Measurements from ENCODE around the gene SLC17A9. TPM values are rescaled to one million over a fixed set of nuclear protein-coding genes. Genes with fewer than 3 reads are reported as not detected.

Gene SLC17A9
- total and polyA plus RNA-seq, 2 donors (not counting 1 experiment from before 2014, with no cell fraction given) = 33.0 to 141 TPM

- ChIA-PET CTCF (interaction anchor here (1.3 kb wide), 1 partner anchor 11 kb away, joined by 3 read pairs; no protein-coding TSS in a partner anchor), POLR2A (no interaction called here)
- intact Hi-C loops (cut with micrococcal nuclease) = no loop called here
- no peaks in the 10 kb centered on the region for H3K9me3 ChIP-seq (ENCODE audit: control extremely low read depth in 1 of 3, control insufficient read depth in 2 of 3, insufficient read depth in 1 of 3, low read length in 2 of 3)
- no peak for ATAC-seq (ENCODE audit: low read depth)
- WGBS (ENCODE audit: insufficient coverage) = 97% methylated on average over 12 of the region's 14 CpGs
- no peak overlapping the region for H3K9ac ChIP-seq (ENCODE audit: low read length)
- H3K4me1 Mint-ChIP-seq = peaks cover 26% of the 10 kb centered on the region
- H3K4me1 ChIP-seq (ENCODE audit: control insufficient read depth in 2 of 2, insufficient read depth in 2 of 2, low read length in 2 of 2) = peaks cover 12 to 19% of the 10 kb centered on the region in 2 donors
- H4K20me1 ChIP-seq (ENCODE audit: control insufficient read depth, insufficient read depth, low read length, poor library complexity, severe bottlenecking) = peaks cover 33% of the 10 kb centered on the region
- H3K27ac ChIP-seq (ENCODE audit: low read length in 2 of 2) = no peak overlapping the region
- DNase-seq = no peak
- H3K9me3 Mint-ChIP-seq (ENCODE audit: insufficient read depth) = no peaks in the 10 kb centered on the region
- peaks cover 3 to 71% of the 10 kb centered on the region in 2 experiments for H3K36me3 ChIP-seq (replicated peaks in 1 of 2; ENCODE audit: control extremely low read depth in 1 of 2, control insufficient read depth in 1 of 2, extremely low read depth in 1 of 2, insufficient read depth in 2 of 2, low read length in 1 of 2)
- H3K4me2 ChIP-seq (replicated peaks; ENCODE audit: low read depth, low read length, poor library complexity, severe bottlenecking) = no peak overlapping the region
- H3K27me3 Mint-ChIP-seq = no peaks in the 10 kb centered on the region
- H3K4me3 ChIP-seq (ENCODE audit: control extremely low read depth in 1 of 5, extremely low read depth in 1 of 5, insufficient read depth in 1 of 5, low read depth in 2 of 5, low read length in 4 of 5) = no peak overlapping the region
- no peak for TF ChIP-seq EZH2 (IDR thresholded peaks at IDR 0.05; ENCODE audit: borderline replicate concordance, insufficient read depth, low read depth, low read length, poor library complexity, severe bottlenecking)
- TF ChIP-seq, protein P1, sequence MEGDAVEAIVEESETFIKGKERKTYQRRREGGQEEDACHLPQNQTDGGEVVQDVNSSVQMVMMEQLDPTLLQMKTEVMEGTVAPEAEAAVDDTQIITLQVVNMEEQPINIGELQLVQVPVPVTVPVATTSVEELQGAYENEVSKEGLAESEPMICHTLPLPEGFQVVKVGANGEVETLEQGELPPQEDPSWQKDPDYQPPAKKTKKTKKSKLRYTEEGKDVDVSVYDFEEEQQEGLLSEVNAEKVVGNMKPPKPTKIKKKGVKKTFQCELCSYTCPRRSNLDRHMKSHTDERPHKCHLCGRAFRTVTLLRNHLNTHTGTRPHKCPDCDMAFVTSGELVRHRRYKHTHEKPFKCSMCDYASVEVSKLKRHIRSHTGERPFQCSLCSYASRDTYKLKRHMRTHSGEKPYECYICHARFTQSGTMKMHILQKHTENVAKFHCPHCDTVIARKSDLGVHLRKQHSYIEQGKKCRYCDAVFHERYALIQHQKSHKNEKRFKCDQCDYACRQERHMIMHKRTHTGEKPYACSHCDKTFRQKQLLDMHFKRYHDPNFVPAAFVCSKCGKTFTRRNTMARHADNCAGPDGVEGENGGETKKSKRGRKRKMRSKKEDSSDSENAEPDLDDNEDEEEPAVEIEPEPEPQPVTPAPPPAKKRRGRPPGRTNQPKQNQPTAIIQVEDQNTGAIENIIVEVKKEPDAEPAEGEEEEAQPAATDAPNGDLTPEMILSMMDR (IDR thresholded peaks at IDR 0.05) = no peak
- no peaks in the 10 kb centered on the region for H3K27me3 ChIP-seq (replicated peaks in 1 of 4; ENCODE audit: control extremely low read depth in 1 of 4, control insufficient read depth in 3 of 4, insufficient read depth in 4 of 4, low read length in 3 of 4)
- H3K79me2 ChIP-seq (ENCODE audit: control insufficient read depth, insufficient read depth, low read length) = peaks cover 87% of the 10 kb centered on the region
- H3K4me3 Mint-ChIP-seq = no peak overlapping the region
- no peak overlapping the region for H3K27ac Mint-ChIP-seq
- no peak overlapping the region for H2AFZ ChIP-seq (ENCODE audit: insufficient read depth, low read depth, low read length, poor library complexity, severe bottlenecking)
Observed at GRCh38 chr20:62943396-62943795, 9.1 kb upstream of the SLC17A9 start.

- H3K79me2 ChIP-seq (ENCODE audit: control insufficient read depth, insufficient read depth, low read length) = peaks cover 86% of the 10 kb centered on the region
- H3K4me1 ChIP-seq (ENCODE audit: control insufficient read depth in 2 of 2, insufficient read depth in 2 of 2, low read length in 2 of 2) = peaks cover 5 to 11% of the 10 kb centered on the region in 2 donors
- no peak for DNase-seq
- H2AFZ ChIP-seq (ENCODE audit: insufficient read depth, low read depth, low read length, poor library complexity, severe bottlenecking) = no peak overlapping the region
- ChIA-PET CTCF (interaction anchor here (1.2 kb wide), 1 partner anchor 28 kb away, joined by 3 read pairs; no protein-coding TSS in a partner anchor), POLR2A (no interaction called here)
- TF ChIP-seq, protein P1 (IDR thresholded peaks at IDR 0.05) = no peak
- TF ChIP-seq EZH2 (IDR thresholded peaks at IDR 0.05; ENCODE audit: borderline replicate concordance, insufficient read depth, low read depth, low read length, poor library complexity, severe bottlenecking) = no peak
- peaks cover 18% of the 10 kb centered on the region for H3K4me1 Mint-ChIP-seq
- H3K4me3 Mint-ChIP-seq = no peak overlapping the region
- H3K9ac ChIP-seq (ENCODE audit: low read length) = no peak overlapping the region
- H3K4me3 ChIP-seq (ENCODE audit: control extremely low read depth in 1 of 5, extremely low read depth in 1 of 5, insufficient read depth in 1 of 5, low read depth in 2 of 5, low read length in 4 of 5) = no peak overlapping the region
- peaks cover 26% of the 10 kb centered on the region for H4K20me1 ChIP-seq (ENCODE audit: control insufficient read depth, insufficient read depth, low read length, poor library complexity, severe bottlenecking)
- H3K9me3 ChIP-seq (ENCODE audit: control extremely low read depth in 1 of 3, control insufficient read depth in 2 of 3, insufficient read depth in 1 of 3, low read length in 2 of 3) = no peaks in the 10 kb centered on the region
- no peak for ATAC-seq (ENCODE audit: low read depth)
- H3K9me3 Mint-ChIP-seq (ENCODE audit: insufficient read depth) = no peaks in the 10 kb centered on the region
- H3K4me2 ChIP-seq (replicated peaks; ENCODE audit: low read depth, low read length, poor library complexity, severe bottlenecking) = no peak overlapping the region
- intact Hi-C loops (cut with micrococcal nuclease) = no loop called here
- H3K36me3 ChIP-seq (replicated peaks in 1 of 2; ENCODE audit: control extremely low read depth in 1 of 2, control insufficient read depth in 1 of 2, extremely low read depth in 1 of 2, insufficient read depth in 2 of 2, low read length in 1 of 2) = peaks cover 3 to 78% of the 10 kb centered on the region in 2 experiments
- H3K27ac ChIP-seq (ENCODE audit: low read length in 2 of 2) = no peak overlapping the region
- no peak overlapping the region for H3K27ac Mint-ChIP-seq
- H3K27me3 ChIP-seq (replicated peaks in 1 of 4; ENCODE audit: control extremely low read depth in 1 of 4, control insufficient read depth in 3 of 4, insufficient read depth in 4 of 4, low read length in 3 of 4) = no peaks in the 10 kb centered on the region
- WGBS (ENCODE audit: insufficient coverage) = 100% methylated on average over 2 of the region's 8 CpGs
- H3K27me3 Mint-ChIP-seq = no peaks in the 10 kb centered on the region
Observed at GRCh38 chr20:62944184-62944583, 8.3 kb upstream of the SLC17A9 start.

Data from B cell (primary cell).